H9 (cell line): Measurements from ENCODE around the gene NPNT. TPM values are rescaled to one million over a fixed set of nuclear protein-coding genes. Genes with fewer than 3 reads are reported as not detected.

Experiments used
- DNase-seq: peaks from one replicate; pipeline ENCODE4 v3.0.0-alpha.2; 2017
- H2AFZ ChIP-seq: one replicate; pipeline ENCODE4 v1.6.1; 2013; ENCODE audit warnings: mild to moderate bottlenecking, low read length, control low read depth, moderate library complexity
- H2AK5ac ChIP-seq: 2 replicates; pipeline ENCODE4 v1.6.1; 2013; ENCODE audit warnings: low read length, control low read depth, mixed read lengths; ENCODE audit not compliant: insufficient read length
- H2BK120ac ChIP-seq: one replicate; pipeline ENCODE4 v1.6.1; 2013; ENCODE audit warnings: low read depth, mild to moderate bottlenecking, low read length, control low read depth, inconsistent platforms; ENCODE audit not compliant: poor library complexity, severe bottlenecking
- H2BK12ac ChIP-seq: 2 replicates; pipeline ENCODE4 v1.6.1; 2013; ENCODE audit warnings: low read length, control low read depth, mixed read lengths, low read depth; ENCODE audit not compliant: insufficient read length
- H2BK15ac ChIP-seq: 2 replicates; pipeline ENCODE4 v1.6.1; 2013; ENCODE audit warnings: low read depth, low read length, control low read depth
- H2BK20ac ChIP-seq: one replicate; pipeline ENCODE4 v1.6.1; 2013; ENCODE audit warnings: low read depth, mild to moderate bottlenecking, low read length, control low read depth, inconsistent platforms; ENCODE audit not compliant: poor library complexity, severe bottlenecking
- H2BK5ac ChIP-seq: 2 replicates; pipeline ENCODE4 v1.6.1; 2013; ENCODE audit warnings: low read length, control low read depth, mixed read lengths; ENCODE audit not compliant: insufficient read length
- H3K14ac ChIP-seq: 2 replicates; pipeline ENCODE4 v1.6.1; 2013; ENCODE audit warnings: low read length, control low read depth; ENCODE audit not compliant: insufficient read depth
- H3K18ac ChIP-seq: 2 replicates; pipeline ENCODE4 v1.6.1; 2013; ENCODE audit warnings: low read depth, mild to moderate bottlenecking, mixed read lengths, low read length, control low read depth; ENCODE audit not compliant: insufficient read length
- H3K23ac ChIP-seq: 2 replicates; pipeline ENCODE4 v1.6.1; 2013; ENCODE audit warnings: low read length, control low read depth, mixed read lengths, low read depth; ENCODE audit not compliant: insufficient read length
- H3K23me2 ChIP-seq: 2 replicates; pipeline ENCODE4 v1.6.1; 2013; ENCODE audit warnings: low read depth, mild to moderate bottlenecking, mixed read lengths, low read length, control low read depth; ENCODE audit not compliant: insufficient read length, poor library complexity, severe bottlenecking
- H3K27ac ChIP-seq: 2 replicates; pipeline ENCODE4 v1.5.1; 2013; ENCODE audit warnings: low read length, control low read depth, mixed read lengths, low read depth; ENCODE audit not compliant: insufficient read length
- H3K27me3 ChIP-seq: 2 replicates; pipeline ENCODE4 v1.6.1; 2013; ENCODE audit warnings: low read length, control low read depth, inconsistent platforms; ENCODE audit not compliant: insufficient read depth
- H3K4ac ChIP-seq: 2 replicates; pipeline ENCODE4 v1.6.1; 2013; ENCODE audit warnings: low read depth, mild to moderate bottlenecking, control low read depth, inconsistent platforms, low read length, moderate library complexity
- H3K4me1 ChIP-seq: 2 replicates; pipeline ENCODE4 v1.6.1; 2013; ENCODE audit warnings: low read length, control low read depth, inconsistent platforms; ENCODE audit not compliant: insufficient read depth
- H3K4me2 ChIP-seq: 2 replicates; pipeline ENCODE4 v1.6.1; 2013; ENCODE audit warnings: low read length, control low read depth, mixed read lengths; ENCODE audit not compliant: insufficient read length, insufficient read depth
- H3K56ac ChIP-seq: 2 replicates; pipeline ENCODE4 v1.6.1; 2013; ENCODE audit warnings: low read depth, mild to moderate bottlenecking, mixed read lengths, low read length, control low read depth; ENCODE audit not compliant: insufficient read length
- H3K79me1 ChIP-seq: 2 replicates; pipeline ENCODE4 v1.6.1; 2013; ENCODE audit warnings: low read depth, mild to moderate bottlenecking, moderate library complexity, low read length, control low read depth, inconsistent platforms; ENCODE audit not compliant: insufficient read depth, poor library complexity, severe bottlenecking
- H3K79me2 ChIP-seq: 2 replicates; pipeline ENCODE4 v1.6.1; 2013; ENCODE audit warnings: low read length, control low read depth, inconsistent platforms; ENCODE audit not compliant: insufficient read depth
- H3K9ac ChIP-seq: 2 replicates; pipeline ENCODE4 v1.6.1; 2013; ENCODE audit warnings: low read length, control low read depth, mixed read lengths; ENCODE audit not compliant: insufficient read length; ENCODE audit errors: extremely low read depth
- H3K9me3 ChIP-seq: one replicate; pipeline ENCODE4 v1.6.1; 2013; ENCODE audit warnings: low read depth, low read length, inconsistent platforms; ENCODE audit not compliant: control insufficient read depth
- H3T11ph ChIP-seq: one replicate; pipeline ENCODE4 v1.6.1; 2013; ENCODE audit warnings: mild to moderate bottlenecking, low read length, control low read depth, inconsistent platforms
- H4K20me1 ChIP-seq: one replicate; pipeline ENCODE4 v1.6.1; 2013; ENCODE audit not compliant: control insufficient read depth, insufficient read length, insufficient read depth
- H4K5ac ChIP-seq: 2 replicates; pipeline ENCODE4 v1.6.1; 2013; ENCODE audit warnings: low read depth, mild to moderate bottlenecking, mixed read lengths, low read length, control low read depth; ENCODE audit not compliant: insufficient read length
- H4K8ac ChIP-seq: replicated peaks from 2 replicates; pipeline ENCODE4 v1.6.1; 2013; ENCODE audit warnings: low read length, control low read depth, mixed read lengths, low read depth; ENCODE audit not compliant: insufficient read length
- H4K91ac ChIP-seq: 2 replicates; pipeline ENCODE4 v1.6.1; 2013; ENCODE audit warnings: low read depth, mild to moderate bottlenecking, moderate library complexity, mixed read lengths, low read length, control low read depth; ENCODE audit not compliant: insufficient read length
- H3K27ac Mint-ChIP-seq, 3 experiments: 2 replicates in 2 of 3; 3 replicates in 1 of 3; pipeline ENCODE4 v1.8.0; 2020 to 2021; ENCODE audit warnings: mixed read lengths in 3 of 3, mild to moderate bottlenecking in 1 of 3, moderate library complexity in 1 of 3
- H3K27me3 Mint-ChIP-seq: 2 replicates; pipeline ENCODE4 v1.8.0; 2021; ENCODE audit warnings: low read depth, mild to moderate bottlenecking, moderate library complexity, mixed read lengths
- H3K36me3 Mint-ChIP-seq, 3 experiments: 2 replicates in 2 of 3; 3 replicates in 1 of 3; pipeline ENCODE4 v1.8.0; 2020 to 2021; ENCODE audit warnings: low read depth in 3 of 3, mixed read lengths in 3 of 3; ENCODE audit not compliant: insufficient read depth in 1 of 3
- H3K4me1 Mint-ChIP-seq, 2 experiments: 2 replicates each; pipeline ENCODE4 v1.8.0; 2020; ENCODE audit warnings: mixed read lengths in 2 of 2
- H3K4me3 Mint-ChIP-seq, 2 experiments: 2 replicates in 1 of 2; 3 replicates in 1 of 2; pipeline ENCODE4 v1.8.0; 2020 to 2021; ENCODE audit warnings: mild to moderate bottlenecking in 2 of 2, mixed read lengths in 2 of 2, moderate library complexity in 1 of 2
- H3K9me3 Mint-ChIP-seq, 2 experiments: 2 replicates in 1 of 2; 3 replicates in 1 of 2; pipeline ENCODE4 v1.8.0; 2020; ENCODE audit warnings: mild to moderate bottlenecking in 2 of 2, mixed read lengths in 2 of 2, moderate library complexity in 1 of 2
- WGBS: extraction: QIAGEN DNeasy Blood & Tissue Kit; methylation state at CpG from one replicate; pipeline ENCODE4 v1.1.7; 2013; ENCODE audit warnings: missing lambda C conversion rate, low lambda C conversion rate, mixed read lengths; ENCODE audit not compliant: insufficient read length; ENCODE audit errors: extremely low coverage; 5-methylcytosine and 5-hydroxymethylcytosine counted together
- total RNA-seq: library from RNA; stranded (reverse); gene quantifications from 2 replicates; pipeline ENCODE4 v1.2.1, GENCODE V29; 2021
- TF ChIP-seq, protein P1 (sequence below): fragments of 200-600 bp; sonication (generic); conservative IDR thresholded peaks from 3 replicates; pipeline ENCODE4 v1.8.0; 2021; ENCODE audit warnings: antibody characterized with exemption, mild to moderate bottlenecking

NPNT gene
- total RNA-seq, 1 experiment from 2014 or later: 0.37 TPM

DNA sequence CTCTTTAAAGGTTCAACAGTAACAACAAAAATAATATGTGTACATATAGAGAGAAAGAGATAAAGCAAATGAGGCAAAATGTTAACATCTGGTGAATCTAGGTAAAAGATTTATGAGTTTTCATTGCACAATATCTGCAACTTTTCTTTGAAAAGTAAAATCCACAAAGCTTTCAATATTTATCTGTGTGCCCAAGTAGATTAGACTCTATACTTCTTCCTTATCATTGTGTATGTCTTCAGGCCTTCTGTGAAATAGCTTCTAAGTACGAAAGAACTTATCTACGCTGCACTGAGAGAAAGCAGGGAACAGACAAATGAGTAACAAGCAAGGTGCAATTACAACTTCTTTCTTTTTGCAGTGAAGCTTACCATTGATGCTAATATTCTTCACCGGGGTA lies 81.6 kb downstream of the NPNT start:
- Histone ChIP-seq H3K23ac (no peak overlapping the region), H4K91ac (no peak overlapping the region), H2BK120ac (no peak overlapping the region), H2BK20ac (no peak overlapping the region), H3K4ac (no peak overlapping the region), H2AFZ (no peak overlapping the region), H3K9ac (no peak overlapping the region), H3K4me1 (peaks cover 8% of the 10 kb centered on the region; the same call in 1 of the 2 replicates), H2AK5ac (no peak overlapping the region), H3K9me3 (no peaks in the 10 kb centered on the region), H3K79me2 (no peaks in the 10 kb centered on the region), H3K27ac (no peak overlapping the region), H3K27me3 (no peaks in the 10 kb centered on the region), H3K4me2 (no peak overlapping the region), H3T11ph (no peak overlapping the region), H4K5ac (no peak overlapping the region), H2BK5ac (no peak overlapping the region), H2BK12ac (no peak overlapping the region), H4K20me1 (no peaks in the 10 kb centered on the region), H2BK15ac (no peak overlapping the region), H4K8ac (no peak overlapping the region), H3K14ac (no peak overlapping the region), H3K18ac (no peak overlapping the region), H3K79me1 (no peaks in the 10 kb centered on the region), H3K56ac (no peak overlapping the region), H3K23me2 (no peaks in the 10 kb centered on the region)
- Mint-ChIP-seq H3K27me3 (no peaks in the 10 kb centered on the region; the same call in 1 of the 2 replicates), H3K27ac (no peak overlapping the region), H3K36me3 (peaks cover 0 to 2% (median 0%) of the 10 kb centered on the region in 3 experiments; a peak in 1 of 7 replicates), H3K9me3 (peaks cover 0 to 5% of the 10 kb centered on the region in 2 experiments; a peak in 3 of 5 replicates), H3K4me3 (no peak overlapping the region), H3K4me1 (peaks cover 20 to 23% of the 10 kb centered on the region in 2 experiments)
- no peak for DNase-seq
- TF ChIP-seq, protein P1, sequence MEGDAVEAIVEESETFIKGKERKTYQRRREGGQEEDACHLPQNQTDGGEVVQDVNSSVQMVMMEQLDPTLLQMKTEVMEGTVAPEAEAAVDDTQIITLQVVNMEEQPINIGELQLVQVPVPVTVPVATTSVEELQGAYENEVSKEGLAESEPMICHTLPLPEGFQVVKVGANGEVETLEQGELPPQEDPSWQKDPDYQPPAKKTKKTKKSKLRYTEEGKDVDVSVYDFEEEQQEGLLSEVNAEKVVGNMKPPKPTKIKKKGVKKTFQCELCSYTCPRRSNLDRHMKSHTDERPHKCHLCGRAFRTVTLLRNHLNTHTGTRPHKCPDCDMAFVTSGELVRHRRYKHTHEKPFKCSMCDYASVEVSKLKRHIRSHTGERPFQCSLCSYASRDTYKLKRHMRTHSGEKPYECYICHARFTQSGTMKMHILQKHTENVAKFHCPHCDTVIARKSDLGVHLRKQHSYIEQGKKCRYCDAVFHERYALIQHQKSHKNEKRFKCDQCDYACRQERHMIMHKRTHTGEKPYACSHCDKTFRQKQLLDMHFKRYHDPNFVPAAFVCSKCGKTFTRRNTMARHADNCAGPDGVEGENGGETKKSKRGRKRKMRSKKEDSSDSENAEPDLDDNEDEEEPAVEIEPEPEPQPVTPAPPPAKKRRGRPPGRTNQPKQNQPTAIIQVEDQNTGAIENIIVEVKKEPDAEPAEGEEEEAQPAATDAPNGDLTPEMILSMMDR: no peak
- no CpG with 5 or more reads among the region's 3 CpGs for WGBS
